GM18867 (cell line): ENCODE results near the gene COMMD4.
"Not testable (repeated sequence)": the region's sequence is repeated elsewhere in the genome, so short reads cannot be mapped to it uniquely, and the experiment has no call there.

Source experiments
- ATAC-seq: cut with Tn5 transposase; IDR thresholded peaks from one replicate; pipeline ENCODE4 v1.9.1; 2021; ENCODE audit warnings: mild to moderate bottlenecking, moderate library complexity; ENCODE audit not compliant: unreplicated experiment

COMMD4 gene

GRCh38 chr15:75335705-75336355, at the start of gene COMMD4:
Gene COMMD4, plus strand, starts transcription at chr15:75336063. Its CDS starts 27 bp downstream, at chr15:75336090.
- ATAC-seq = peak; percentile 65

- not testable (repeated sequence) for ATAC-seq
Observed at GRCh38 chr15:75293660-75294059, 42.2 kb upstream of the COMMD4 start.

DNA sequence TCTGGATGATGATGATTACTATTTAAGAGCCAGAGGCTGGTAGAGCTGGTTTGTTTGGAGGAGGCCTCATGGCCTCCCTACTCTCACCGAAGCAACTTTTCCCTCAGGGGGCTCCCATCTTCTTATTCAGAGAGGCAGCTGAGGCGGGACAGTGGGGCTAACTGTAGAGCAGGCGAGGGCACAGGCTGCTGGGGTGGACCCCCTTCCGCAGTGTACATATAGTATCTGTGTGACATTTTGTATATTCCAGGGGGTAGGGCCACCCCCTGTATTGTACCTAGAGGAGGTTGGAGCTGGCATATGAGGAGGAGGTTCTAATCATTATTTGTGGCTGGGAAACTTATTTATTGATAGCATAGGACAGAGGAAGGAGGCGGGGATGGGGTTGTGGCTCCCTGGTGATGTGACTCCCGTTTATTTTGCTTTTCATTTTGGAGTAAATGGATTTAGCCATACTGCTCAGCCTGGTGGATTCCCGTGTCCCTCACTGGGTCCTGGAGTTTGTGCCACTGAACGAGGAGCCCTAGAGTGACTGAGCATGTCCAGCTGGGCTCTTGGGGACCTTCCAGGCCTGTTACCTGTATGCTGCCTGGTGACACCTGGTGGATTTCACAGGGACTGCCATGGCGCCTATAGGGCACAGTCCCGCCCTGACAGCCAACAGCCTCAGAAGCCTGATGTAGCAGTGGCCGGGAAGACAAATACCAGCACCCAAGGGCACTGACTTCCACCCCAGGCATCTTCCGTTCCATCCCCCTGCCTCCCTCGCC, 37.1 kb upstream of the COMMD4 start:
- ATAC-seq = peak; percentile 50

DNA sequence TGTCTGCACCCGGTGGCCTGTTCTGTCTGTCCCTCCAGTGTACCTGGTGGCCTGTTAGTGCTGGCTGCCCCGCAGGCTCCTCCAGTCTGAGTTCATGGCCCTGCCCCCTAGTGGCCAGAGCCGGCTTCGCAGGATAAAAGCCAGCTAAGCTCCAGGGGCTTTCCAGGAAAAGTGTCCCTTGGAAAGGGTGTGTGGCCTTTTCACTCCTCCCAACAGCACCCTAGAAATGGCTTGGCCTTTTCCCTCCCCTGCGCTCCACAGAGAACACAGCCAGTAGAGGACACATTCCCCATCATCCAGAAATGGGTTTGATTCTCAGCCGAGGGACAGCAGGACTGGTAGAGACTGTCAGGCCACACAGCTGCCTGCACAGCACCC, 36.6 kb upstream of the COMMD4 start:
- ATAC-seq = peak; percentile 56

- ATAC-seq = not testable (repeated sequence)
Observed at GRCh38 chr15:75300026-75300425, 35.8 kb upstream of the COMMD4 start.

GRCh38 chr15:75302318-75302717, 33.5 kb upstream of the COMMD4 start:
- no peak for ATAC-seq

GRCh38 chr15:75302753-75303152, 33.1 kb upstream of the COMMD4 start:
- ATAC-seq = not testable (repeated sequence)

GRCh38 chr15:75306188-75306587, 29.7 kb upstream of the COMMD4 start:
- no peak for ATAC-seq

- ATAC-seq = no peak
Observed at GRCh38 chr15:75307778-75308390, 28.0 kb upstream of the COMMD4 start.

GRCh38 chr15:75309711-75310110, 26.2 kb upstream of the COMMD4 start:
- no peak for ATAC-seq

DNA sequence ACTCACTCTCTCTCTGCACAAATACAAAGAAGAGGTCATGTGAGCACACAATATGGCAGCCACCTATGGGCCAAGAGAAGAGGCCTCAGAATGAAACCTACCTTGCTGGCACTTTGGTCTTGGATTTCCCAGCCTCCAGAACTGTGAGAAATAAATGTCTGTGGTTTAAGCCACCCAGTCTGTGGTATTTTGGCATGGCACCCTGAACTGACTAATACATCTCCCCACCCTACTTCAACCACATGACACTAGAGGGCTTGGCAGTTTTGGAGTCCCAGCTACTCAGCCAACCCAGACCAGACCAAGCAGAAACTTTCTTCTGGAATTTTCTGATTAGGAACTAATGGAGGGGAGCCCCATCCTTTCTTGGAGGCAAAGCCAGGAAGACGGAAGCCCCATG, 23.3 kb upstream of the COMMD4 start:
- ATAC-seq = not testable (repeated sequence)

- no peak for ATAC-seq
Observed at GRCh38 chr15:75313116-75313845, 22.6 kb upstream of the COMMD4 start.

- ATAC-seq = no peak
Observed at GRCh38 chr15:75314552-75315290, 21.1 kb upstream of the COMMD4 start.

- not testable (repeated sequence) for ATAC-seq
Observed at GRCh38 chr15:75319231-75319897, 16.5 kb upstream of the COMMD4 start.

DNA sequence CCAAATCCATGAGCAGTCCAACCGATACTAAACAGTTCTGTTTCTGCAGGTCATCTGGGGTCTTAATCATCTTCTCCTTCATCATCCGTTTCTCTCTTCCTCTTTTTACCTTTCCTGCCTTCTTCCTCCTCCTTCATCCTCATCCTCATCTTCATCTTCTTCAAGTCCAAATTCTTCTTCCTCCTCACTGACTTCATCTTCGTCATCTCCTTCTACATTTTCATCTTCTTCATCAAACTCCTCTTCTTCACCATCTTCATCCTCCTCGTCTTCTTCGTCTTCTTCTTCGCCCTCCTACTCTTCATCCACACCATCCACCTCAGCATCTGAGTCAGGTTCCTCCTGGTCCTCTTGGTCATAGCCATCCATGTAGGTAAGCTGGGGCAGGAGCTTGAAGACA, 14.2 kb upstream of the COMMD4 start:
- no peak for ATAC-seq

- ATAC-seq = no peak
Observed at GRCh38 chr15:75325922-75326321, 9.9 kb upstream of the COMMD4 start.

GRCh38 chr15:75327005-75327404, 8.9 kb upstream of the COMMD4 start:
- ATAC-seq = no peak

GRCh38 chr15:75327491-75327890, 8.4 kb upstream of the COMMD4 start:
- no peak for ATAC-seq

GRCh38 chr15:75328493-75329314, 7.2 kb upstream of the COMMD4 start:
- ATAC-seq = no peak
